Measurements from ENCODE around the gene DAPK2. TPM values are rescaled to one million over a fixed set of nuclear protein-coding genes. Genes with fewer than 3 reads are reported as not detected.

The DAPK2 gene
- total and polyA plus RNA-seq, 2 of the 4 experiments (the other 2 are of a cell fraction): 0.34 to 0.36 TPM

DNA sequence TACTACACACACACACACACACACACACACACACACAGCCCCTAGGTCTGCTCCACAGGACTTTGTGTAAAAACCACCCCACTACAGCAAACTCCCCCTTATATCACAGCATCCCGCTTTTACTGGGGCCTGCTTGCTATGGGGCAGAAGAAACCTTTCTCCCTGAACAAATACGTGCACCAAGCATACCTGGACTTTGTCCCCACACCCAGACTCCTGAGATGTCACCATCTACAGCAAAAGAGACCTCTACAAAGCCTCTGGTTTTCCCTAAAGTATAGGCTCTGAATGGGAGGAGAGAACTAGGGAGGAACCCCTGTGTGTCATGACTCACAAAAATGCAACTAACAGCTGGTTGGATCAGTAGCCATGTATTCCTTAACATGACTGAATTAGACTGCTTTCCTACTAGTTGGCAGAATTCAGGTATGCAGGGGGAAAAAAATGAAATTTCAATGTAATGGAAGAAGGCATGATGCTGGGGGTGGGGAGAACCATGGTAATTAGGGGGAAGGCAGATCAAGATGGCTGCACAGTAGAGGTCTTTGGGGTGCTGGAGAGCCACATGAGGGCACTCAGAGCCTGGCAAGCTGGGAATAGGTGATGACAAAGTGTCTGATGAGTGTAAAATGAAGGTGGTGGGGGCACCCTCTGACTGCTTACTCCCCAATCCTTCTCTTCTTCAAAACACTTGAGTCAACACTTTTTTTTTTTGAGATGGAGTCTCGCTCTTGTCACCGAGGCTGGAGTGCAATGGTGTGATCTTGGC is 45.9 kb downstream of the DAPK2 start (continued):
- no peak for TF ChIP-seq BHLHE40 (IDR thresholded peaks at IDR 0.05; ENCODE audit: low read depth, low read length)

DNA sequence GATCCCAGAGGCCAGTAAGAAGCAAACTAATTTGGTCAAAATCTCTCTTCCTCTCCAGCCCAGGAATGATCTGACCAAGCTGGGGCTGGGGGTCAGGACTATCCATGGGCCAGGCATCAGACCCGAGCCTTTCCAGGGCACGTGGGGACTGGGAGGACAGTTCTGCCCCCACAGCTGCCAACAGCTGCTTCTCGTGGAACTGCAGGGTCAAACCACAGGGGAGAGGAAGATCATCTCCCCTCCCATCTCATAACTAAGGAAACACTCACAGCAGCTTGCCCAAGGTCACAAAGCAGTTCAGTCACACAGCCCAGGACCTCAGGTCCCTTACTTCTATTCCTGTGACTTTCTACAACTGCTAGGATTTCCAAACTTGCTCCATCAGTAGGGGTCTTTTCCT is 47.1 kb downstream of the DAPK2 start:
- no TSS peak for BruUV-seq (replicated peaks)
- no peak overlapping the region for H3K14ac ChIP-seq (replicated peaks; ENCODE audit: low read depth, low read length)
- H2AFZ ChIP-seq (replicated peaks; ENCODE audit: low read length, poor library complexity): peak overlapping the region; percentile 41
- H2BK20ac ChIP-seq (ENCODE audit: low read depth, low read length): peak overlapping the region; percentile 56; the same call in 1 of the 2 replicates
- no peak overlapping the region for H4K91ac ChIP-seq (ENCODE audit: insufficient read depth, low read depth, low read length)
- H3K36me3 ChIP-seq (ENCODE audit: control insufficient read depth, insufficient read depth, low read length): no peaks in the 10 kb centered on the region
- peak overlapping the region; percentile 54; the same call in 1 of the 2 replicates for H3K23ac ChIP-seq (ENCODE audit: low read depth, low read length)
- dilution Hi-C loops (cut with HindIII; ENCODE audit: low sequenced_read_pairs, unreplicated experiment) (no loop called here), in situ Hi-C loops (cut with MboI; ENCODE audit: low sequenced_read_pairs) (no loop called here), intact Hi-C loops (cut with micrococcal nuclease) (no loop called here)
- no peaks in the 10 kb centered on the region for H3K9me3 ChIP-seq (ENCODE audit: control insufficient read depth, insufficient read depth, low read length)
- H4K5ac ChIP-seq (ENCODE audit: low read depth, low read length): no peak overlapping the region; the same call in 1 of the 2 replicates
- ChIA-PET POLR2A (ENCODE audit: unreplicated experiment) (no interaction called here), CTCF (interaction anchor here (1.1 to 1.7 kb wide), 2 partner anchors 26 to 47 kb away, joined by 3 to 4 read pairs; partner anchors contain the start of gene DAPK2)
- no peak overlapping the region for H2BK5ac ChIP-seq (ENCODE audit: low read depth, low read length, poor library complexity, severe bottlenecking)
- no peaks in the 10 kb centered on the region for H3K9me1 ChIP-seq (ENCODE audit: insufficient read depth, low read length)
- H2BK15ac ChIP-seq (ENCODE audit: low read depth, low read length): no peak overlapping the region
- H3K27me3 ChIP-seq (ENCODE audit: control insufficient read depth, insufficient read depth, low read length): peaks cover 26% of the 10 kb centered on the region
- no peak overlapping the region for H3K18ac ChIP-seq (ENCODE audit: low read depth, low read length)
- no peak overlapping the region for H2AK5ac ChIP-seq (ENCODE audit: low read depth, low read length)
- no peak overlapping the region for H3K27ac ChIP-seq (ENCODE audit: insufficient read depth, low read length)
- TF ChIP-seq, protein P1, sequence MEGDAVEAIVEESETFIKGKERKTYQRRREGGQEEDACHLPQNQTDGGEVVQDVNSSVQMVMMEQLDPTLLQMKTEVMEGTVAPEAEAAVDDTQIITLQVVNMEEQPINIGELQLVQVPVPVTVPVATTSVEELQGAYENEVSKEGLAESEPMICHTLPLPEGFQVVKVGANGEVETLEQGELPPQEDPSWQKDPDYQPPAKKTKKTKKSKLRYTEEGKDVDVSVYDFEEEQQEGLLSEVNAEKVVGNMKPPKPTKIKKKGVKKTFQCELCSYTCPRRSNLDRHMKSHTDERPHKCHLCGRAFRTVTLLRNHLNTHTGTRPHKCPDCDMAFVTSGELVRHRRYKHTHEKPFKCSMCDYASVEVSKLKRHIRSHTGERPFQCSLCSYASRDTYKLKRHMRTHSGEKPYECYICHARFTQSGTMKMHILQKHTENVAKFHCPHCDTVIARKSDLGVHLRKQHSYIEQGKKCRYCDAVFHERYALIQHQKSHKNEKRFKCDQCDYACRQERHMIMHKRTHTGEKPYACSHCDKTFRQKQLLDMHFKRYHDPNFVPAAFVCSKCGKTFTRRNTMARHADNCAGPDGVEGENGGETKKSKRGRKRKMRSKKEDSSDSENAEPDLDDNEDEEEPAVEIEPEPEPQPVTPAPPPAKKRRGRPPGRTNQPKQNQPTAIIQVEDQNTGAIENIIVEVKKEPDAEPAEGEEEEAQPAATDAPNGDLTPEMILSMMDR (conservative IDR thresholded peaks at IDR 0.05; ENCODE audit: low read depth, low read length): no peak
- TF ChIP-seq NFE2L2 (IDR thresholded peaks at IDR 0.05; ENCODE audit: low read depth, low read length) (no peak), RFX5 (IDR thresholded peaks at IDR 0.05; ENCODE audit: low read depth, low read length) (no peak), MXI1 (IDR thresholded peaks at IDR 0.05; ENCODE audit: borderline replicate concordance, low read depth, low read length) (no peak), RCOR1 (IDR thresholded peaks at IDR 0.05; ENCODE audit: insufficient replicate concordance, low read length) (no peak), POLR2A (IDR thresholded peaks at IDR 0.05; ENCODE audit: low read depth, low read length) (no peak), CHD1 (IDR thresholded peaks at IDR 0.05; ENCODE audit: low read depth, low read length) (no peak), MAFK (IDR thresholded peaks at IDR 0.05; ENCODE audit: low read depth, low read length) (no peak), BHLHE40 (IDR thresholded peaks at IDR 0.05; ENCODE audit: low read depth, low read length) (no peak), FOS (IDR thresholded peaks at IDR 0.05; ENCODE audit: low read depth, low read length) (no peak), CEBPB (IDR thresholded peaks at IDR 0.05; ENCODE audit: low read depth, low read length) (no peak), MAZ (IDR thresholded peaks at IDR 0.05; ENCODE audit: borderline replicate concordance, low read depth, low read length) (no peak), SMC3 (IDR thresholded peaks at IDR 0.05; ENCODE audit: low read depth, low read length) (no peak), RAD21 (IDR thresholded peaks at IDR 0.05; ENCODE audit: low read length) (no peak)
- TF ChIP-seq, protein P2, sequence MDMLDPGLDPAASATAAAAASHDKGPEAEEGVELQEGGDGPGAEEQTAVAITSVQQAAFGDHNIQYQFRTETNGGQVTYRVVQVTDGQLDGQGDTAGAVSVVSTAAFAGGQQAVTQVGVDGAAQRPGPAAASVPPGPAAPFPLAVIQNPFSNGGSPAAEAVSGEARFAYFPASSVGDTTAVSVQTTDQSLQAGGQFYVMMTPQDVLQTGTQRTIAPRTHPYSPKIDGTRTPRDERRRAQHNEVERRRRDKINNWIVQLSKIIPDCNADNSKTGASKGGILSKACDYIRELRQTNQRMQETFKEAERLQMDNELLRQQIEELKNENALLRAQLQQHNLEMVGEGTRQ (IDR thresholded peaks at IDR 0.05; ENCODE audit: low read depth, low read length): no peak
- no peak overlapping the region for H2BK120ac ChIP-seq (ENCODE audit: low read depth, low read length)
- no peak overlapping the region for H3K4ac ChIP-seq (ENCODE audit: low read depth, low read length)
- no peaks in the 10 kb centered on the region for H3K79me1 ChIP-seq (ENCODE audit: low read depth in 1 of 2, low read length in 2 of 2)
- H3K56ac ChIP-seq (ENCODE audit: extremely low read depth, insufficient read depth, low read length): no peak overlapping the region
- no peak overlapping the region for H3K4me3 ChIP-seq (ENCODE audit: insufficient read depth, low read depth, low read length)
- DNase-seq: no peak
- peak; percentile 76 for ATAC-seq (ENCODE audit: low read depth)
- H3K4me2 ChIP-seq (ENCODE audit: low read depth, low read length): no peak overlapping the region; the same call in 1 of the 2 replicates
- H3K9ac ChIP-seq (ENCODE audit: low read depth, low read length): no peak overlapping the region
- H3K4me1 ChIP-seq (ENCODE audit: control insufficient read depth, insufficient read depth, low read length): peaks cover 5% of the 10 kb centered on the region; the same call in 1 of the 2 replicates
- no peak overlapping the region for H4K8ac ChIP-seq (ENCODE audit: low read depth in 2 of 2, low read length in 2 of 2)
- 20% methylated on average over 1 of the region's 3 CpGs; no CpG with 5 or more reads in 1 of the 2 experiments for WGBS, 2 experiments (ENCODE audit: extremely low coverage in 2 of 2, insufficient read length in 1 of 2)
- H4K20me1 ChIP-seq (ENCODE audit: insufficient read depth, low read length): peaks cover 3% of the 10 kb centered on the region; the same call in 1 of the 2 replicates
- no peak overlapping the region for H2AK9ac ChIP-seq (replicated peaks; ENCODE audit: low read depth, low read length, poor library complexity)
